Heart right ventricle (tissue), 16 donors: ENCODE data around the gene DNAJC15. TPM values are rescaled to one million over a fixed set of nuclear protein-coding genes. Genes with fewer than 3 reads are reported as not detected.
A peak's percentile ranks its signal among the peaks of the same experiment; 100 is the strongest.

Experiments used
- ATAC-seq, 8 donors: fragments of 200-7000 bp; cut with Tn5 transposase; one replicate each; pipeline ENCODE4 v1.9.1; 2020; ENCODE audit warnings: mild to moderate bottlenecking in 8 of 8, moderate library complexity in 8 of 8, moderate number of reproducible peaks in 1 of 8
- DNase-seq, 2 donors: peaks; one replicate each; pipeline ENCODE4 v3.0.0-alpha.2; 2020
- H3K27ac ChIP-seq, 10 donors: fragments of 200-600 bp; sonication (generic) in 2 of 10; one replicate each; pipeline versions ENCODE4 v1.5.0 to v1.8.0; 2020 to 2022; ENCODE audit warnings: mild to moderate bottlenecking in 3 of 10
- H3K27me3 ChIP-seq, 7 donors: fragments of 200-600 bp; one replicate each; pipeline ENCODE4 v1.8.0; 2021 to 2022; ENCODE audit warnings: mild to moderate bottlenecking in 2 of 7
- H3K36me3 ChIP-seq, 9 donors: fragments of 200-600 bp; sonication (generic) in 1 of 9; one replicate each; pipeline versions ENCODE4 v1.5.0 to v1.8.0; 2020 to 2022; ENCODE audit warnings: mild to moderate bottlenecking in 2 of 9
- H3K4me1 ChIP-seq, 9 donors: fragments of 200-600 bp; sonication (generic) in 1 of 9; one replicate each; pipeline versions ENCODE4 v1.5.0 to v1.8.0; 2020 to 2022; ENCODE audit warnings: mild to moderate bottlenecking in 4 of 9
- H3K4me3 ChIP-seq, 10 donors: fragments of 200-600 bp; sonication (generic) in 2 of 10; one replicate each; pipeline versions ENCODE4 v1.5.0 to v1.8.0; 2020 to 2022; ENCODE audit warnings: mild to moderate bottlenecking in 7 of 10, moderate library complexity in 2 of 10
- H3K9me3 ChIP-seq, 11 donors: fragments of 200-600 bp in 10 of 11; sonication (generic) in 2 of 11; one replicate each; pipeline versions ENCODE4 v1.5.0 to v1.8.0; 2013 to 2022; ENCODE audit warnings: mild to moderate bottlenecking in 2 of 11, control low read depth in 1 of 11, moderate library complexity in 1 of 11
- CTCF ChIP-seq, 9 donors: fragments of 200-600 bp; sonication (generic) in 2 of 9; IDR thresholded peaks; one replicate each; pipeline versions ENCODE4 v1.5.0 to v1.8.0; 2021 to 2022; ENCODE audit warnings: antibody characterized with exemption in 9 of 9, mild to moderate bottlenecking in 5 of 9, moderate library complexity in 1 of 9
- WGBS, 2 donors: extraction: QIAGEN DNeasy Blood & Tissue Kit; methylation state at CpG; one replicate each; pipeline ENCODE4 v1.1.7; 2013; ENCODE audit warnings: inconsistent platforms in 1 of 2; 5-methylcytosine and 5-hydroxymethylcytosine counted together
- intact Hi-C, 10 donors: fragments of 100-400 bp; cut with DNase I; formaldehyde crosslinking; loops; one replicate each; pipeline versions ENCODE4 v1.11.1 to v1.14.2; 2022
- polyA plus RNA-seq, 2 donors: library from polyadenylated mRNA; stranded (reverse); fragments of 200-250 nt; gene quantifications; one replicate each; pipeline ENCODE4 v1.2.3, GENCODE V29; 2013
- total RNA-seq, 10 donors: library from RNA; stranded (reverse); fragmentation: NEBNext Ultra II Directional in 3 of 10; extraction: Animal tissue kit (Norgen Biotek cat#: 25700) in 3 of 10; gene quantifications; one replicate each; pipeline versions ENCODE4 v1.2.1 to v1.2.4, GENCODE V29; 2021 to 2023
- donor health status: Arrhythmogenic right ventricular cardiomyopathy.
- donor health status: ischemic (EF 13 %, LVEDD 7.1; RV severe dilation, severe dysfunction).
- donor health status: healthy with polysubstance abuse.
- donor health status: DM: no; HTN: yes; CAD: no.
- donor health status: DM: no; HTN: no; CAD: no.
- donor health status: ischemic (EF 25% LVEDD 6.9; RV normal size, moderate dysfunction).
- donor health status: ischemic (EF 25% LVEDD 5.7; RV mildly dilated, moderate dysfunction).
- donor health status: healthy.
- donor health status: DM: yes; HTN: yes; CAD: no.
- donor health status: Ischemic cardiomyopathy.
- donor health status: ischemic (EF 35%, LVEDD 5.7; RV mildly dilated, moderate dysfunction).
- donor health status: nonischemic (EF 11% LVEDD 7.7; RV severe dilation, severe dysfunction).
- donor health status: DM: yes; HTN: yes; CAD: no.
- donor health status: PGD.
- donor health status: ischemic (EF 29% LVEDD 5.4; RV normal size, mild dysfunction).
- donor health status: nonischemic (EF 23%, LVEDD 6.1; RV moderate dilation, normal function).

The DNAJC15 gene
- total and polyA plus RNA-seq, 12 donors, result 14.4 to 36.7 (median 28.1) TPM

GRCh38 chr13:43077046-43077445 is 53.7 kb downstream of the DNAJC15 start:
- Histone ChIP-seq H3K36me3 (peaks cover 0 to 26% (median 0%) of the 10 kb centered on the region in 9 donors), H3K27ac (peak overlapping the region in 3 of 10 donors; percentile 0 to 26 (median 9)), H3K9me3 (no peaks in the 10 kb centered on the region), H3K4me1 (peaks cover 0 to 50% (median 28%) of the 10 kb centered on the region in 9 donors), H3K4me3 (no peak overlapping the region), H3K27me3 (no peaks in the 10 kb centered on the region)
- ATAC-seq (no peak), DNase-seq (no peak)
- intact Hi-C loops, result loop anchor here in 1 of 10 donors (5.0 kb wide), 1 partner anchor 105 kb away; no protein-coding TSS in a partner anchor
- WGBS, 2 donors, result 76% methylated on average over 1 of the region's 1 CpG
- no peak for TF ChIP-seq CTCF (IDR thresholded peaks at IDR 0.05)

- WGBS, 2 donors, result 63 to 84% methylated on average over 1 of the region's 1 CpG
- no peak overlapping the region for H3K4me3 ChIP-seq
- H3K4me1 ChIP-seq, result peaks cover 0 to 50% (median 28%) of the 10 kb centered on the region in 9 donors
- intact Hi-C loops, result loop anchor here in 1 of 10 donors (5.0 kb wide), 1 partner anchor 105 kb away; no protein-coding TSS in a partner anchor
- peak overlapping the region in 2 of 10 donors; percentile 0 to 26 for H3K27ac ChIP-seq
- peak in 5 of 8 donors; percentile 40 to 52 (median 47) for ATAC-seq
- no peaks in the 10 kb centered on the region for H3K27me3 ChIP-seq
- peaks cover 0 to 26% (median 0%) of the 10 kb centered on the region in 9 donors for H3K36me3 ChIP-seq
- TF ChIP-seq CTCF (IDR thresholded peaks at IDR 0.05), result no peak
- no peaks in the 10 kb centered on the region for H3K9me3 ChIP-seq
- DNase-seq, result no peak
These were observed 54.1 kb downstream of the DNAJC15 start for GRCh38 chr13:43077461-43077860.

GRCh38 chr13:43077906-43078305 is 54.5 kb downstream of the DNAJC15 start:
- Histone ChIP-seq H3K27ac (peak overlapping the region in 2 of 10 donors; percentile 0 to 57), H3K27me3 (no peaks in the 10 kb centered on the region), H3K4me1 (peaks cover 0 to 50% (median 28%) of the 10 kb centered on the region in 9 donors), H3K36me3 (peaks cover 0 to 26% (median 0%) of the 10 kb centered on the region in 9 donors), H3K9me3 (no peaks in the 10 kb centered on the region), H3K4me3 (no peak overlapping the region)
- no peak for DNase-seq
- peak in 5 of 8 donors; percentile 39 to 47 (median 40) for ATAC-seq
- 22 to 29% methylated on average over 4 of the region's 4 CpGs for WGBS, 2 donors
- intact Hi-C loops, result loop anchor here in 1 of 10 donors (5.0 kb wide), 1 partner anchor 106 kb away; no protein-coding TSS in a partner anchor
- no peak for TF ChIP-seq CTCF (IDR thresholded peaks at IDR 0.05)

DNA sequence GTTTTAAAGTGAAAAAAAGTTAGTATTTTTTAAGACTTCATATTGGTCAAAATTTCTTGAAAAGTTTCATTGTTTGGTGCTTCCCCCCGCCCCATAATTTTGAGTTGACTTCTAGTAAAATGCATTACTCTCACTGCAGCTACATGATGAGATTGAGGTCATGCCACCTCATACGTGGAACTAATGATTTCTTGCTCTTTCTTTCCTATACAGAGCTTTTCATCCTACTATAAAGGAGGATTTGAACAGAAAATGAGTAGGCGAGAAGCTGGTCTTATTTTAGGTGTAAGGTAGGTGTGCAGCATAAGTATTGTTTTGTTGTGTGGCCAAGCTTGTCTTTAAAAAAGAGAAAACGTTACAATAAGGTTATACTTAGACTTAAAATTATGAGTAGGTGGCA is 55.0 kb downstream of the DNAJC15 start:
- H3K36me3 ChIP-seq, result peaks cover 0 to 26% (median 0%) of the 10 kb centered on the region in 9 donors
- DNase-seq (no peak), ATAC-seq (no peak)
- H3K9me3 ChIP-seq, result no peaks in the 10 kb centered on the region
- no peak overlapping the region for H3K4me3 ChIP-seq
- 87 to 89% methylated on average over 4 of the region's 4 CpGs for WGBS, 2 donors
- peaks cover 0 to 50% (median 28%) of the 10 kb centered on the region in 9 donors for H3K4me1 ChIP-seq
- H3K27me3 ChIP-seq, result no peaks in the 10 kb centered on the region
- TF ChIP-seq CTCF (IDR thresholded peaks at IDR 0.05), result no peak
- H3K27ac ChIP-seq, result peak overlapping the region in 1 of 10 donors; percentile 57
- intact Hi-C loops, result loop anchor here in 1 of 10 donors (5.0 kb wide), 1 partner anchor 106 kb away; no protein-coding TSS in a partner anchor
